ENCODE results near the gene SAMD7.

The SAMD7 gene

GRCh38 chr3:169966951-169967915, 55.9 kb downstream of the SAMD7 start:
- TF ChIP-seq ARNT (IDR thresholded peaks at IDR 0.05), result no peak
- TF ChIP-seq NFRKB (IDR thresholded peaks at IDR 0.05), result no peak
- no peak for TF ChIP-seq FOXK2 (IDR thresholded peaks at IDR 0.05)
- TF ChIP-seq LEF1 (IDR thresholded peaks at IDR 0.05; ENCODE audit: borderline replicate concordance), result no peak
- TF ChIP-seq FOXM1 (IDR thresholded peaks at IDR 0.05; ENCODE audit: borderline replicate concordance), result no peak
- no peak for TF ChIP-seq ELF4 (IDR thresholded peaks at IDR 0.05)
- no peak for TF ChIP-seq ZNF384 (IDR thresholded peaks at IDR 0.05)
- TF ChIP-seq CTBP1 (IDR thresholded peaks at IDR 0.05; ENCODE audit: borderline replicate concordance), result no peak
- no peak for TF ChIP-seq BHLHE40 (IDR thresholded peaks at IDR 0.05; ENCODE audit: borderline replicate concordance)
- no peak for TF ChIP-seq TARDBP (IDR thresholded peaks at IDR 0.05)
- no peak for TF ChIP-seq SP1 (IDR thresholded peaks at IDR 0.05)
- peak; percentile 50 for DNase-seq (ENCODE audit: extremely low spot score)
- CTCF ChIA-PET, result no interaction called here
- POLR2A ChIA-PET, result interaction anchor here (0.6 to 2.2 kb wide), 8 partner anchors 8 to 897 kb away, joined by 3 to 11 read pairs (median 4); partner anchors contain the start of genes MYNN and TERC

- no peak for TF ChIP-seq ELF4 (IDR thresholded peaks at IDR 0.05)
- no peak for TF ChIP-seq PKNOX1 (IDR thresholded peaks at IDR 0.05)
- TF ChIP-seq ZNF384 (IDR thresholded peaks at IDR 0.05), result no peak
- ChIA-PET CTCF (no interaction called here), POLR2A (interaction anchor here (0.6 to 1.6 kb wide), 3 partner anchors 112 to 898 kb away, joined by 3 to 7 read pairs (median 3); partner anchors contain the start of gene TERC)
- no peak for DNase-seq (ENCODE audit: extremely low spot score)
Observed at GRCh38 chr3:169968224-169968885, 57.0 kb downstream of the SAMD7 start.

- no peak for DNase-seq (ENCODE audit: extremely low spot score)
- TF ChIP-seq ARNT (IDR thresholded peaks at IDR 0.05) (no peak), PKNOX1 (IDR thresholded peaks at IDR 0.05) (peak; percentile 69)
- ChIA-PET POLR2A (interaction anchor here (0.6 kb wide), 1 partner anchor 20 kb away, joined by 3 read pairs; no protein-coding TSS in a partner anchor), CTCF (interaction anchor here (0.7 kb wide), 1 partner anchor 841 kb away, joined by 4 read pairs; no protein-coding TSS in a partner anchor)
Observed at GRCh38 chr3:169969174-169970095, 58.1 kb downstream of the SAMD7 start.

- TF ChIP-seq TARDBP (IDR thresholded peaks at IDR 0.05), result no peak
- TF ChIP-seq ZNF384 (IDR thresholded peaks at IDR 0.05), result peak; percentile 60
- TF ChIP-seq HDGF (IDR thresholded peaks at IDR 0.05; ENCODE audit: borderline replicate concordance), result no peak
- ChIA-PET CTCF (no interaction called here), POLR2A (no interaction called here)
- no peak for DNase-seq (ENCODE audit: extremely low spot score)
Observed at GRCh38 chr3:169970847-169971246, 59.5 kb downstream of the SAMD7 start.

GRCh38 chr3:169971522-169971921, 60.1 kb downstream of the SAMD7 start:
- no peak for DNase-seq (ENCODE audit: extremely low spot score)
- ChIA-PET POLR2A (no interaction called here), CTCF (no interaction called here)
- TF ChIP-seq NFRKB (IDR thresholded peaks at IDR 0.05) (no peak), ARNT (IDR thresholded peaks at IDR 0.05) (no peak), FOXM1 (IDR thresholded peaks at IDR 0.05; ENCODE audit: borderline replicate concordance) (no peak), PKNOX1 (IDR thresholded peaks at IDR 0.05) (no peak), ZNF384 (IDR thresholded peaks at IDR 0.05) (no peak), FOXK2 (IDR thresholded peaks at IDR 0.05) (no peak), FOXA1 (IDR thresholded peaks at IDR 0.05) (no peak), SP1 (IDR thresholded peaks at IDR 0.05) (no peak), BHLHE40 (IDR thresholded peaks at IDR 0.05; ENCODE audit: borderline replicate concordance) (no peak), L3MBTL2 (conservative IDR thresholded peaks at IDR 0.05) (no peak), ELF4 (IDR thresholded peaks at IDR 0.05) (no peak)

- ChIA-PET CTCF (no interaction called here), POLR2A (no interaction called here)
- no peak for TF ChIP-seq SP1 (IDR thresholded peaks at IDR 0.05)
- no peak for TF ChIP-seq FOXM1 (IDR thresholded peaks at IDR 0.05; ENCODE audit: borderline replicate concordance)
- no peak for TF ChIP-seq LEF1 (IDR thresholded peaks at IDR 0.05; ENCODE audit: borderline replicate concordance)
- TF ChIP-seq CTBP1 (IDR thresholded peaks at IDR 0.05; ENCODE audit: borderline replicate concordance), result no peak
- TF ChIP-seq ELF4 (IDR thresholded peaks at IDR 0.05), result no peak
- no peak for DNase-seq (ENCODE audit: extremely low spot score)
Observed at GRCh38 chr3:169980055-169980454, 68.7 kb downstream of the SAMD7 start.

Data from HEK293T (cell line).